Neural crest cell (in vitro differentiated cells): Measurements from ENCODE around the gene GSE1. TPM values are rescaled to one million over a fixed set of nuclear protein-coding genes. Genes with fewer than 3 reads are reported as not detected.
A peak's percentile ranks its signal among the peaks of the same experiment; 100 is the strongest.

ENCODE experiments used
- DNase-seq: peaks from one replicate; pipeline ENCODE4 v3.0.0; 2021; ENCODE audit warnings: low read depth, mixed read lengths, low spot score
- H3K27ac Mint-ChIP-seq: one replicate; pipeline ENCODE4 v1.8.0; 2021; ENCODE audit warnings: mild to moderate bottlenecking, mixed read lengths; ENCODE audit not compliant: unreplicated experiment
- H3K27me3 Mint-ChIP-seq: 2 replicates; pipeline ENCODE4 v1.8.0; 2021; ENCODE audit warnings: low read depth, mild to moderate bottlenecking, mixed read lengths
- H3K36me3 Mint-ChIP-seq: 2 replicates; pipeline ENCODE4 v1.8.0; 2021; ENCODE audit warnings: low read depth, mild to moderate bottlenecking, mixed read lengths
- H3K4me1 Mint-ChIP-seq: 2 replicates; pipeline ENCODE4 v1.8.0; 2021; ENCODE audit warnings: mixed read lengths
- H3K4me3 Mint-ChIP-seq: one replicate; pipeline ENCODE4 v1.8.0; 2021; ENCODE audit warnings: mild to moderate bottlenecking, mixed read lengths
- H3K9me3 Mint-ChIP-seq: 2 replicates; pipeline ENCODE4 v1.8.0; 2021; ENCODE audit warnings: mixed read lengths
- total RNA-seq: library from RNA; stranded (reverse); gene quantifications from 2 replicates; pipeline ENCODE4 v1.2.1, GENCODE V29; 2021
- TF ChIP-seq, protein P1 (sequence below): fragments of 200-600 bp; sonication (generic); conservative IDR thresholded peaks from 2 replicates; pipeline ENCODE4 v1.5.0; 2021; ENCODE audit warnings: antibody characterized with exemption, mild to moderate bottlenecking

Gene GSE1
- total RNA-seq, 1 donor from 2014 or later, result 27.3 TPM

DNA sequence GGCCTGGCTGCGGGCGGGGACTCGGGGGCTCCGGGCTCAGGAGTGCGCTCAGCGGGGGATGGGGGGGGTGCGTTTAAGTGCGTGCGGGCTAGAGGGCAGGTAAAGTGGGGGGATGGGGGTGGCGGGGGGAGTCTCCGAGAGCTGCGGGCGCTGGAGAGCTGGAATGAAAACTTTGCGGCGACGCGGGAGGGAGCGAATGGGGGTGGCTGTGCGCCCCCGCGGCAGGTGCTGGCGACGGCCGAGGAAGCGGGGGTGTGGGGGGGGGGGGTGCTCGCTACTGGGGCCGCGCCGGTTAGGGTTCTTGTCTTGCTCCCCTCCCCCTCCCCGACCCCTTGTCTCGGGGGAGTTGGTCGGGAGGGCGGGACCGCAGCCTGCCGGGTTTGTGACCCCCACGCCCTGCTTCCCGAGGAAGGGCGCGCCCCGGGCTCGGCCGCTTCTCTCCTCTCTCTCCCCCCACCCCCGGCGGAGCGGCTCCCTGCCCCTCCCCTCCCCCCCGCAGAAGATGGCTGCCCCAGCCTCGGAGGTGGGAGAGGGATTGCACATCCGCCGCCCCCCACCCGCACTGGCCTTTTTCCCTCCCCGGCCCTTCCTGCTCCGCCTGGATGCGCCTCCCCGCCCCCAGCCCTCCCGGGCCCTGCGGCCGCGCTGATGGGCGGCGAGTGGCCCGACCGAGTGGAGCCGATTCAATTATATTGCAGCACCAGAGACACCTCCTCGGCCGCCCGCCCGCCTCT, 649 bp downstream of the GSE1 start:
- no peak for DNase-seq

DNA sequence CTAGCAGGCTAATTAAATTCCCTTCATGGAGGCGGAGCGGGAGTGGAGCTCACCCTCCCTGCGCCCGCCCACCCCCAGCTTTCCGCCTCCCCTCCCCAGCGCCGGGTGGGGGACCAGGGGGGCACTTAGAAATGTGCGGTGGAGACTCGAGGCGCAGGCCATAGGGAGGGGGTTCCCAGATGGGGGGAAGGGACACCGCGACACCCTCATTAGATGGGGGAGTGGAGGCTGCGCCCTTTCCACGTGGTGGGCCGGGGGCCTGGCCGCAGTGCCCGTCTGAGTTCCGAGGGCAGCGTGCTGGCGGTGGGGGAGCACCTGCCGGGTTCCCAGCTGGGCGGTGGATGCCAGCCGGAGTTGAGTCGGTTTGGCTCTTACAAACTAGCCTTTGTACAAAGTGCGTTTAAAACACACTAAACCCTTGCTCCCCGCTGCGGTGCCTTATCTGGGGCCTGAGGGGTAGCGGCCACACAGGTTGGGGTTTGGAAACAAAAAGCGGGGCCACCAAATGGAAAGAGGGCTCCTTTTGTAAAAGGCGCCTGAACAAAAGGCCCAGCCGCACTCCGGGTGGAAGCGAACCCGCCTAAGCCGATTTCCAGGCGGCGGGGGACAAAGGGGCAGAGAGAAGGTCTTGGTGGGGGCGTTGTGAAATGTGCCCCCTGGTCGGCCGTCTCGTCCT, 1.4 kb downstream of the GSE1 start:
- TF ChIP-seq, protein P1, sequence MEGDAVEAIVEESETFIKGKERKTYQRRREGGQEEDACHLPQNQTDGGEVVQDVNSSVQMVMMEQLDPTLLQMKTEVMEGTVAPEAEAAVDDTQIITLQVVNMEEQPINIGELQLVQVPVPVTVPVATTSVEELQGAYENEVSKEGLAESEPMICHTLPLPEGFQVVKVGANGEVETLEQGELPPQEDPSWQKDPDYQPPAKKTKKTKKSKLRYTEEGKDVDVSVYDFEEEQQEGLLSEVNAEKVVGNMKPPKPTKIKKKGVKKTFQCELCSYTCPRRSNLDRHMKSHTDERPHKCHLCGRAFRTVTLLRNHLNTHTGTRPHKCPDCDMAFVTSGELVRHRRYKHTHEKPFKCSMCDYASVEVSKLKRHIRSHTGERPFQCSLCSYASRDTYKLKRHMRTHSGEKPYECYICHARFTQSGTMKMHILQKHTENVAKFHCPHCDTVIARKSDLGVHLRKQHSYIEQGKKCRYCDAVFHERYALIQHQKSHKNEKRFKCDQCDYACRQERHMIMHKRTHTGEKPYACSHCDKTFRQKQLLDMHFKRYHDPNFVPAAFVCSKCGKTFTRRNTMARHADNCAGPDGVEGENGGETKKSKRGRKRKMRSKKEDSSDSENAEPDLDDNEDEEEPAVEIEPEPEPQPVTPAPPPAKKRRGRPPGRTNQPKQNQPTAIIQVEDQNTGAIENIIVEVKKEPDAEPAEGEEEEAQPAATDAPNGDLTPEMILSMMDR, result no peak
- Mint-ChIP-seq H3K4me1 (peaks cover 31% of the 10 kb centered on the region), H3K36me3 (no peaks in the 10 kb centered on the region), H3K27me3 (peaks cover 55% of the 10 kb centered on the region), H3K27ac (no peak overlapping the region), H3K4me3 (peak overlapping the region; percentile 86), H3K9me3 (no peaks in the 10 kb centered on the region)
- DNase-seq, result no peak

More for the DNA sequence above, 649 bp downstream of the GSE1 start:
- TF ChIP-seq, protein P1, result no peak
- no peaks in the 10 kb centered on the region for H3K36me3 Mint-ChIP-seq
- peaks cover 53% of the 10 kb centered on the region for H3K27me3 Mint-ChIP-seq
- H3K4me1 Mint-ChIP-seq, result peaks cover 37% of the 10 kb centered on the region
- H3K27ac Mint-ChIP-seq, result no peak overlapping the region
- H3K4me3 Mint-ChIP-seq, result no peak overlapping the region
- no peaks in the 10 kb centered on the region for H3K9me3 Mint-ChIP-seq

DNA sequence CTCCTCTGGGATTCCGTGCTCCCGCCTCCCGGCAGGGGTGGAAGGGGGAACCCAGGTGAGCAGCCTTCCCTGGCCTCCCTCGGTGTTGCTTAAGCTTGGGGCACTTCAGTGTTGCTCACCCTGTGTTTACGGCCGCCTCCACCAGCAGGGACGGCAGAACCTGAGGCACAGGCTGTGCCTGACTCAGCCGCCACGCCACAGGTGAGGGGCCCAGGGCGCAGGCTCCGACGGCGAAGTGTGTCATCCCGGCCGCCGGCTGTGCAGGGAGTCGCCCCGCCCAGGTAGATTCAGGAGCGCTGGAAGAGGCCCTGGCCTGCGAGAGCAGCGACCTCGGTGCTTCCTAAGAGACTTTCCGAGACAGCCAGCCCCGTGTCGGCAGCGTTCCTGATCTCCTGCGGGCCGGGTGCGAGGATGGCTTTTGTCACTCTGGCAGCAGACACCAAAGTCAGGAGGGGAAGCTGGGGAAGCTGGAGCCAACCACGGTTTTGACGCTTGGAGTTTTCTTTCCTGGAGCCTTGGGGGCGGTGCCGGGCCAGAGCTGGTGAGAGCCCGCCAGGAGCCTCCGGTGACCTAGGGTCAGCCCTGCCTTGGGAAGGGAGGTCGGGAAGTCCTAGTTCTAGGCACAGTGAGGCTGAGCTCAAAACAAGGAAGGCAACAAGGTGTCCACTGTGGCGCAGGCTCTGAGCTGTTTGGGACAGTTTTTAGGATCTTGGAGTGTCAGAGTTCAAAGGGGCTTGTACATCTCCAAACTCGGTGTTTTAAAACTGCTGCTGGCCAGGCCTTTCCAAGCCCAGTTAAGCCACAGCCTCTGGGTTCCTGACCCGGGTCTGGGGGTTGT, 2.1 kb downstream of the GSE1 start:
- Mint-ChIP-seq H3K36me3 (no peaks in the 10 kb centered on the region), H3K4me1 (peaks cover 23% of the 10 kb centered on the region), H3K4me3 (peak overlapping the region; percentile 86), H3K27me3 (peaks cover 52% of the 10 kb centered on the region), H3K9me3 (no peaks in the 10 kb centered on the region), H3K27ac (no peak overlapping the region)
- TF ChIP-seq, protein P1, result no peak
- no peak for DNase-seq

DNA sequence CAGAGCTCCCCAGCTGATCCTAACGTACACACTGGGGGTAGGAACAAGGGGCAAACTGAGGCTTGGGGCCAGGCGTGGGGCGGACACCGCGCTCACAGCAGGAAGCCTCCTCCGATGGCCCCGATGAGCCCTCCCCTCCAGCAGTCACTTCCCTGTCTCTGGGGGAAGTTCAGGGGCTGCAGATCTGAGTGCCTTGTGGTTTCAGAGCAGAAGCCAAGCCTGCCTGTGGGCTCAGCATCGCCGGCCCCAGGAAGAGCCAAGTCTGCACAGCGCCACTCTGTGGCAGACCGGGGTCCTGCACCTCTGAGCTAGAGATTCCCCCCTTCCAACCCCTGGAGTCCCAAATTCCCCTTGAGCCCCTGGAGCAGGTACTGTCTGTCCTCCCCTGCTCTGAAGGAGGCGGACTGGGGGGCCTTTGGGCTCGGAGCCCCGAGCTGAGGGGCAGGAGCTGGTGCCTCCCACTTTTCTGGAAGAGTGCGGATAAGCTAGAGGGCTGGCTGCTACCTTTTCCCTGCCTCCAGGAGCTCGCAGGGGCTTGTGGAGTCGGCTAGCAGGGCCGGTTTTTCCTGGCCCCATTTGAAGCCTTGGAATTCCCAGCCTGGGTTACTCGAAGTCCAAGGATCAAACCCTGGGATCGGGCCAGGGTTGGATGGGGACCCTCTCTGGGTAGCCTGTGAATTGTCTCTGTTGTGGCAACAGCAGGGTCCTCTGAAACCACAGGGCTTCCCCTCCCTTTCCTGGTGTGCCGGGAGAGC, 2.9 kb downstream of the GSE1 start:
- DNase-seq, result peak; percentile 90
- TF ChIP-seq, protein P1, result peak; percentile 96
- H3K4me3 Mint-ChIP-seq, result peak overlapping the region; percentile 86
- H3K9me3 Mint-ChIP-seq, result no peaks in the 10 kb centered on the region
- peaks cover 18% of the 10 kb centered on the region for H3K4me1 Mint-ChIP-seq
- no peak overlapping the region for H3K27ac Mint-ChIP-seq
- H3K36me3 Mint-ChIP-seq, result no peaks in the 10 kb centered on the region
- H3K27me3 Mint-ChIP-seq, result peaks cover 52% of the 10 kb centered on the region
